Superior temporal gyrus (tissue), 1 donor: ENCODE results near the gene SHC3.

ENCODE experiments used
- DNase-seq: peaks from one replicate; pipeline ENCODE4 v3.0.0-alpha.2; 2016; ENCODE audit errors: extremely low spot score

Gene SHC3

GRCh38 chr9:88985616-88986015 lies 193.0 kb downstream of the SHC3 start:
- DNase-seq, result no peak

DNA sequence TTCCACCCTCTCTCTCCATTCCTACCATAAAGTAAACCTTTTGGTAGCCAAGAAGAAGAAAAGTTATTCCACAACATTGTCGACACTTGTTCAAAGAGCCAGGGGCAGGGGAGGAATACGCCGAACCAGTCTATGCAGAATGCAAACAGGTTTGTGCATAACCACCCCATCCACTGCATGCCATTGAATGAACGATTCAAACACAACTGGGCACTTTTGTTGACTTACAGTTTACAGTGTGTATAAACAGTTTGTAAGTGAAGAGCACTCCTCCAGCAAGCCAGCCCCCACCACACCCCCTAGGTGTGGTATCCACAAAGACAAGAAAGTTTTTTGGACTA lies 194.1 kb downstream of the SHC3 start:
- no peak for DNase-seq

DNA sequence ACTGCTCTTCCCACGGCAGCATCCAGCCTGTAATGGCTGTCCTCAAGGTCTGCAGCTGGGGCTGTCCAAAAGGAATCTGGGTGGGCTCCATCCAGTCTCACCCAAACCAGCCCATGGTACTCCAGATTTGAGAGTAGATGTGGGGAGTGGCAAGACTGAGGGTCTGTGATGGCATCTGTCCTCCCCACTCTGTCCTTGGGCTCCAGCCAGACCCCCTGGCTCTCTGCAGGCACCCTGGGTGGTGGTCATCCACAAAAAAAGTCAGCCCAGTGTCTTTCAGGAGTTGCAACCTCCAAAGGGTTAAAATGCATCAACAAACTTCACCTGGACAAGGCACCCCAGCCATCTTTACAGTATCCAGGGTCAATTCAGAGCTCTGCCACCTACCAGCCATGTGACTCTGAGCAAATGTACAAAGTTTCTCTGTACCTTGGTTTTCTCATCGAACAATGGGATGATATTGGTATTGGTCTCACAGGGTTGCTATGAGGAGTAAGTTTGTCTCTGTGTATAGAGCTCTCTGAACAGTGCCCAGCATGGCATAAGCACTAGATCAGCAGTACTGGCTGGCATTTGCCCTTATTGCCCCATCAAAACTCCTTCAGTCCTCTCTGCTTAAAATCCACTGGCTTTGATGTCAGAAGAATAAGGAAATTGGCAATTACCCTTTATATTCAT lies 194.6 kb downstream of the SHC3 start:
- DNase-seq, result no peak

DNA sequence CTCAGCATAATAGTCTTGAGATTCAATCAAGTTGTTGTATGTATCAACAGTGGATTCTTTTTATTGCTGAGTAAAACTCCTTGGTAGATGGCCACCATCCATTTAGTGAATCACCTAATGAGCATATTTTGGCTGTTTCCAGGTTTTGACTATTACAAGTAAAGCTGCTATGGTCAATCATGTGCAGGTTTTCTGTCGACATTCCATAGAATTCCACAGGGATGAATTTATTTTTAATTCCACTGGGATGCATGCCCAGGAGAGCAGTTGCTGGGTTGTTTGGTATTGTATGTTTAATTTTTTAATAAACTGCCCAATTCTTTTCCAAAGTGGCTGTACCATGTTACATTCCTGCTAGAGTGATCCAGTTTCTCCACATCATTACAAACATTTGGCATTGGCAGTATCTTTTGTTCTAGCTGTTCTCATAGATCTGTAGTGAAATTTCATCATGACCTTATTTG lies 197.8 kb downstream of the SHC3 start:
- DNase-seq, result no peak

DNA sequence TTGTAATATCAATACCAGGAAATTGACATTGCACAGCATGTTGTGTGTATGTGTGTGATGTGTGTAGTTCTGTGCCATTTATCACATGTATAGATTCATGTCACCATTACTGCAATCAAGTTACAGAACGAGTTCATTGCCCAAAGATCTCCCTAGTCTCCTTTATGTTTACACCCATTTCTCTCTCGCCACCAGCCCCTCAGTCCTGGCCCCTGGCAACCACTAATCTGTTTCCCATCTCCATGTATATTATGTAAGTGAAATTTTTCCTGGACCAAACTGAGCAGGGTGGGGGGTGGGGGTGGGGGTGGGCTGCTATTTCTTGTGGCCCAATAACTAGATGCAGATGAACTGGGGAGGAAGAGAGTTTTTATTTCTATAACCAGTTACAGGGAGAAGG lies 198.8 kb downstream of the SHC3 start:
- DNase-seq, result no peak

GRCh38 chr9:88979021-88979420 lies 199.6 kb downstream of the SHC3 start:
- DNase-seq, result no peak

DNA sequence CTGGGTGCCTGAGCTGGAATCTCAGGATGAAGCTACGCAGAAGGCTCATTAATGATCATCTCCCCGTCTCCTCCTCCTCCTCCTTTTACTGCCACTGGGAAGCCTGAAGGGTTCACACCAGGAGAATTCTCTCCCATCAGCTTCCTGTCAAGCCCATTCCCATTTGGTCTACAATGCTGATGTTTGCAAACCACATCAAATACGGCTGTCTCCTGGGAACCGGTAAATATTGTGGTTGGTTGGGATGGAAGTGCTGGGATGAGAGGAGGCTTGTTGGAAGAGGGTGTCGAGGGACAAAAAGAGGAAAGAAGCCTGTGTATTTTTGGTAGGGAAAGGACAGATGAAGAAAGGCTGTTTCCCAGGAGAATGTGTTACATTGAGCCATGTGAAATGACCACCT lies 200.6 kb downstream of the SHC3 start:
- no peak for DNase-seq

GRCh38 chr9:88976890-88977257 lies 201.7 kb downstream of the SHC3 start:
- DNase-seq, result no peak

- no peak for DNase-seq
Observed at GRCh38 chr9:88975966-88976889, 202.4 kb downstream of the SHC3 start.

GRCh38 chr9:88974641-88975040 lies 204.0 kb downstream of the SHC3 start:
- no peak for DNase-seq

- no peak for DNase-seq
Observed at GRCh38 chr9:88973281-88974045, 205.2 kb downstream of the SHC3 start.

DNA sequence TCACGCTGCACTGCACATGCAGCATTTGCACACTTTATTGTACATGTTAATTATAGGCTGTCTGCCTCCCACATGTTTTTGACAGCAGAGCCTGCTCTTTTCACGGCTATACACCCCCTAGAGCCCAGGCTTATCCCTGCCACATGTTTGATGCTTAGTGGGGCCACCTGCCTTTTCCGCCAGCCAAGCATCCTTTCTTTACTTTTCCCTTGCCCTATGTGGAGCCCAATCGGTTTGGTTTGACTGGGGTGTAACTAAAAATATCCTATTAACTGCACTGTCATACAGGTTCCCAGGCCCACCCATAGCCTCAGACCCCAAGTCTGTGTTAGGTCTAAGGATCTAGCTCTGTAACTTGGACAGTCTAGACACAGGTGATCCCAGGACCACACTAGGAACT lies 206.2 kb downstream of the SHC3 start:
- DNase-seq, result no peak

DNA sequence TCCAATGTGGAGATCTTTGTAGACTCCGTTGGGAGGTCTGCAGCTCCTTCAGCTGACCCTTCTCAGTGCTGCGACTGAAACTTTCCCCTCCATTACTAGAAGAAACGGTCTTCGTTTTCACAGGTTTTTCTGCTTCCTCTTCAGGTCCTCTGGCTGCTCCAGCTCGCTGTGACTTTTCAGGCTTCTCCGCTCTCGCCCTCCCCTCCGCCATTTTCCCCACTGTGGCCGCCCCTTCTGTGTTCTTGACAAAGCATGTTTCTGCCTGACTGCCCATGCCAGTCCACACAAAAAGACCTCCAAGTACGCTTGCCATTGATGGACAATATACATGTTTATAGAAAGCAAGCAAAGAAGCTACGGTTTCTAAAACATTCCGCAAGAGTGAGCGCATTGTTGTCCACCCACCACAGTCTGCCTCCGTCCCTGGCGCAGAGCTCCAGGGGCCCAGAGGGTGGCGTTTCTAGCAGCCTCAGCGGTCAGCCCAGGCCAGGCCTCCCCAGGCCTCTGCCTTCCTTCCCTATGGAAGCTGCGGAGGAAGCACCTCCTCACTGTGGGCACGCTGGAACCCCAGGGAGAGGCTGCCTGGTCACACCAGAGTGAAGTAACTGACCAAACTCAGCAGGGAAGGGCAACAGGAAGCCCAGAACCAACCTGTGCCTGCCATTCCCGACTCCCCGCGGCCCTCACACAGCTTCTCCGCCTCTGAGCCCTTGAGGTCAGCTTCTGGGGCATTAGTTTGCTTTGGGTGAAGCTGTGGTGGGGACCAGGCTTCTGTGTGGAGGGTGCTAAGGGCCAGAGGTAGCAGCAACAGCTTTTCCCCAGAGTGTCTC lies 207.3 kb downstream of the SHC3 start:
- no peak for DNase-seq

GRCh38 chr9:88969646-88970373 lies 208.8 kb downstream of the SHC3 start:
- DNase-seq, result no peak

DNA sequence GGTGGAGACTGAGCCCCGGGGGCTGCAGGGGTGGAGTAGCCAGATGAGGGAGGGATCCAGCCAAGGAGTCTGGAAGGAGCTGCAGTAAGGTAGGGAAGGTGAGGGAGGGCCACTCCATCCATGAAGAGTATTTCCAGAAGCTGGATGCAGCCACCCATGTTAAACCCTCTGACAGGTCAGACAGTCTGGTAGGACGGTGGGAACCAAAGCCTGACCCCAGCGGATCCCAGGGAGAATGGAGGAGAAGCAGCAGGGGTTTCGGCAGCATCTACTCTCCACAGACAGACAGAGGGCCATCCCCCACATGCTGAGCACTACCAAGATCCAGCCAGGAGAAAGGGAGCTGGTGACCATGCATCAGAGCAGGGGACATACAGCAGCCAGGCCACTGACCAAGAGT lies 209.8 kb downstream of the SHC3 start:
- DNase-seq, result no peak

DNA sequence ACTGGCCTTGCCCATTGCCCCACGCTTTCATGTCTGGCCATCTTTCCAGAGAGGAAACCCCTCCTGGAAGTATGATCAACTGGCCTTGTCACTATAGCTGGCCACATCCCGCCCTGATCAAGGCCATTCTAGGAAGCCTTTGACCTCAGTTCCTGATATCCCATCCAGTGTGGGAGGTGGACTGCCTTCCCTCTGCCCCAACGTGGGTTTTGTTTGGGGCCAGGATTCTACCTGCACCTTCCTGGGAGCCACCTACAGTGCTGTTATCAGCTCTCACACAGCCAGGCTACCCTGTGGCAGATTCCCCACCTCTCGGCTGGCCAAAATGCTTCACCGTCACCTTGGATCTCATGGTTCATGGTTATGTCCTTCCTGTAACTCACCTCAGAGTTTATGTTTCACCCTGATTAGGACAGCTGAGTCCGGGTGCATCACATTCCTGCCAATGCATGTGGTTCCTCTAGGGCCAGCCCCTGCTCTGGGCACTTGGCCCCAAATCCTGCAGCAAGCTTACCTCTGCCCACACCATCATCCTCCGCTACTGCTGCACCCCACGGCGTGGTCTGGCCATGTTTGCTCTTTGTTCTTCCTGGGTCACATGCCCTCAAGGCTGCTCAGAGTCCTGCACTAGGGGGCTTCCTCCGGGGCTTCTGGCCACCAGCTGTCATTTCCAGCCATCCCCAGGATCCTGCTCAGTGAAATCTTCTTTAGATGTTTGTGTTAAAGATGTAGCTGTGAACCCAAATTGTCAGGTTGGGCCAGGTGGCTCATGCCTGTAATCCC lies 211.5 kb downstream of the SHC3 start:
- no peak for DNase-seq

DNA sequence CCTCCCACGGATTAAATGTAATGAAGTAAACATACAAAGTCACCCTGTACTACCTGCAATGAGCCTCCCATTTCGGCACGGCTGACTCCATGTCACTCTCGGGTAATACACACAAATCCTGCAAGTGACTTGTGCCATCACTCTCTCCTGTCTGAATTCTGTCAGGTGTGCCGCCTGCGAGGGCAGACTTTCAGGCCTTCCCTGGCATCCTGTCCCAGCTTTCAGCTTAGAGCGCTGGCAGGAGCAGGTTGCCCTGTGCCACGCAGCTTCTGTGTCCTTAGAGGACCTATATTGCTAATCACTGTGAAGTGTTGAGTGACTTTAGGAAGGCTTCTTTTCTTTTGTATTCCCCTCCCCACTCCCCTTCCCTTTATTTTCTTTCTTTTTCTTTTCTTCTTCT lies 213.1 kb downstream of the SHC3 start:
- DNase-seq, result no peak

DNA sequence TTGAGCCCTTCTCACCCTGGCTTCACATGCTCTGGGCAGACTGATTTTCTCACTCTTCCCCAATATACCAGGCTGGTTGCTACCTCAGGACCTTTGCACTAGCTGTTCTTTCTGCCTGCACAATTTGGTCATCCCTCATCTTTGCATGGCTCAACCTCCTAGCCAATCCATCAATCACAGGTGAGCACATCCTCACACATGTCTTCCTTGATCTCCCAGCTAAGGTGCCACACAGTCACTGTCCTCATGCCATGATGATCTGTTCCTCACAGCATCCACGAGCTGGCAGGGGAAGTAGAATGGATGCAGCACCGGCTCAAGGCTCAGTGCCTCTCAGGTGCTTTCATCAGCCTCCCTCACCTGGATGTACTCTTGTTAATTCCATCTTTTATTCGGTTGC lies 218.0 kb downstream of the SHC3 start:
- DNase-seq, result no peak

- no peak for DNase-seq
Observed at GRCh38 chr9:88959727-88960469, 218.7 kb downstream of the SHC3 start.
